ENCODE measurements around the gene GAB2. TPM values are rescaled to one million over a fixed set of nuclear protein-coding genes. Genes with fewer than 3 reads are reported as not detected.

The GAB2 gene
- total RNA-seq, 1 experiment from 2014 or later = 3.3 TPM

DNA sequence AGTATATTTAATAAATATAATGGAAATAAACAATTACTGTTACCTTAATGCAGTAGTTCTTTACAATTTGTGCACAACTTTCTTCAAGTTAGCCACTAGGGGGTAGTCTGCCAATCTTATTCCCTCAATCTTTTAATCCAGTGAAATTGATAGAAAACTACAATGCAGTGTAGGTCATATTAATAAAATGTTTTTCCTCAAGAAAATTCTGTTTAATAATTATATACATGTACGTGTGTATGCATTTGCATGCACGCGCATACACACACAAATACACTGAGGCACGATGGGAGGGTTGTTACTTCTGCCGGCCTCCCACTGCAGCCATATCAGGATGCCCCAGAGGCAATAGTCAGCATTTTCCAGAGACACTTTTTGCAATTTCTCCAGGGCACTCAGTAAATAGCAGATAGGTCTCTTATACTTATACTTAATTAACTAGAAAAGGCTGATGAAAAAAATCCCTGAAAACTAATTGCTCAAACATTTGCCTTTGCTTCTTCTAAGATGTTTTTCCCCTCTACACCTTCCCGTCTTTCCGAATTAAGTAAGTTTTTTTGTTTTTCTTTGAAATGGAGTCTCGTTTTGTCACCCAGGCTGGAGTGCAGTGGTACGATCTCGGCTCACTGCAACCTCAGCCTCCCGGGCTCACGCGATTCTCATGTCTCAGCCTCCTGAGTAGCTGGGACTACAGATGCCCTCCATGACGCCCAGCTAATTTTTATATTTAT lies 3.1 kb downstream of the GAB2 start:
- Histone ChIP-seq H2BK5ac (ENCODE audit: insufficient read length, low read length) (no peak overlapping the region), H3K79me1 (ENCODE audit: insufficient read depth, low read depth, low read length, poor library complexity, severe bottlenecking) (no peaks in the 10 kb centered on the region), H3T11ph (ENCODE audit: low read length) (no peak overlapping the region), H4K91ac (ENCODE audit: insufficient read length, low read depth, low read length) (no peak overlapping the region), H2AK5ac (ENCODE audit: insufficient read length, low read length) (no peak overlapping the region), H3K56ac (ENCODE audit: insufficient read length, low read depth, low read length) (no peak overlapping the region), H2BK20ac (ENCODE audit: low read depth, low read length, poor library complexity, severe bottlenecking) (no peak overlapping the region), H2AFZ (ENCODE audit: low read length) (no peak overlapping the region), H3K18ac (ENCODE audit: insufficient read length, low read depth, low read length) (no peak overlapping the region), H3K4me1 (ENCODE audit: insufficient read depth, low read length) (peaks cover 2% of the 10 kb centered on the region; the same call in 1 of the 2 replicates), H3K79me2 (ENCODE audit: insufficient read depth, low read length) (no peaks in the 10 kb centered on the region), H3K4ac (ENCODE audit: low read depth, low read length) (no peak overlapping the region), H2BK15ac (ENCODE audit: low read depth, low read length) (no peak overlapping the region), H4K20me1 (ENCODE audit: control insufficient read depth, insufficient read depth, insufficient read length) (no peaks in the 10 kb centered on the region), H3K27ac (ENCODE audit: insufficient read length, low read depth, low read length) (no peak overlapping the region), H3K4me2 (ENCODE audit: insufficient read depth, insufficient read length, low read length) (no peak overlapping the region), H3K27me3 (ENCODE audit: insufficient read depth, low read length) (peaks cover 5% of the 10 kb centered on the region), H2BK12ac (ENCODE audit: insufficient read length, low read depth, low read length) (no peak overlapping the region), H4K8ac (replicated peaks; ENCODE audit: insufficient read length, low read depth, low read length) (no peak overlapping the region), H4K5ac (ENCODE audit: insufficient read length, low read depth, low read length) (no peak overlapping the region), H3K23ac (ENCODE audit: insufficient read length, low read depth, low read length) (no peak overlapping the region), H3K9me3 (ENCODE audit: control insufficient read depth, low read depth, low read length) (no peaks in the 10 kb centered on the region), H3K9ac (ENCODE audit: extremely low read depth, insufficient read length, low read length) (no peak overlapping the region), H3K14ac (ENCODE audit: insufficient read depth, low read length) (no peak overlapping the region), H3K23me2 (ENCODE audit: insufficient read length, low read depth, low read length, poor library complexity, severe bottlenecking) (peaks cover 15% of the 10 kb centered on the region), H2BK120ac (ENCODE audit: low read depth, low read length, poor library complexity, severe bottlenecking) (no peak overlapping the region)
- peaks cover 23 to 26% of the 10 kb centered on the region in 2 experiments for H3K4me1 Mint-ChIP-seq
- H3K4me3 Mint-ChIP-seq = no peak overlapping the region
- H3K36me3 Mint-ChIP-seq (ENCODE audit: insufficient read depth in 1 of 3, low read depth in 3 of 3) = peaks cover 0 to 4% (median 2%) of the 10 kb centered on the region in 3 experiments; a peak in 3 of 7 replicates
- WGBS (ENCODE audit: extremely low coverage, insufficient read length, low lambda C conversion rate) = no CpG with 5 or more reads among the region's 14 CpGs
- H3K9me3 Mint-ChIP-seq = peaks cover 4% of the 10 kb centered on the region in 2 experiments; a peak in 4 of 5 replicates
- H3K27me3 Mint-ChIP-seq (ENCODE audit: low read depth) = peaks cover 26% of the 10 kb centered on the region
- H3K27ac Mint-ChIP-seq = no peak overlapping the region
- TF ChIP-seq, protein P1, sequence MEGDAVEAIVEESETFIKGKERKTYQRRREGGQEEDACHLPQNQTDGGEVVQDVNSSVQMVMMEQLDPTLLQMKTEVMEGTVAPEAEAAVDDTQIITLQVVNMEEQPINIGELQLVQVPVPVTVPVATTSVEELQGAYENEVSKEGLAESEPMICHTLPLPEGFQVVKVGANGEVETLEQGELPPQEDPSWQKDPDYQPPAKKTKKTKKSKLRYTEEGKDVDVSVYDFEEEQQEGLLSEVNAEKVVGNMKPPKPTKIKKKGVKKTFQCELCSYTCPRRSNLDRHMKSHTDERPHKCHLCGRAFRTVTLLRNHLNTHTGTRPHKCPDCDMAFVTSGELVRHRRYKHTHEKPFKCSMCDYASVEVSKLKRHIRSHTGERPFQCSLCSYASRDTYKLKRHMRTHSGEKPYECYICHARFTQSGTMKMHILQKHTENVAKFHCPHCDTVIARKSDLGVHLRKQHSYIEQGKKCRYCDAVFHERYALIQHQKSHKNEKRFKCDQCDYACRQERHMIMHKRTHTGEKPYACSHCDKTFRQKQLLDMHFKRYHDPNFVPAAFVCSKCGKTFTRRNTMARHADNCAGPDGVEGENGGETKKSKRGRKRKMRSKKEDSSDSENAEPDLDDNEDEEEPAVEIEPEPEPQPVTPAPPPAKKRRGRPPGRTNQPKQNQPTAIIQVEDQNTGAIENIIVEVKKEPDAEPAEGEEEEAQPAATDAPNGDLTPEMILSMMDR (conservative IDR thresholded peaks at IDR 0.05) = peak; percentile 79
- no peak for DNase-seq

All from H9 (cell line).